Measurements from ENCODE around the gene EGFR.

GRCh38 chr7:55119571-55119970 is 100.8 kb downstream of the EGFR start:
- TF ChIP-seq CTCF (IDR thresholded peaks at IDR 0.05; ENCODE audit: low read length) = no peak
- no peak for TF ChIP-seq EZH2 (IDR thresholded peaks at IDR 0.05; ENCODE audit: borderline replicate concordance, low read length)

All from OCI-LY1 (cell line).